NCI-H1436 treated with DMSO at 0.1 percent for 48 hours (cell line): ENCODE data around the gene ATF6.
"Not testable (repeated sequence)": the region's sequence is repeated elsewhere in the genome, so short reads cannot be mapped to it uniquely, and the experiment has no call there.

Experiments used
- DNase-seq: peaks from one replicate; lab custom pipeline; 2025; lab: John Stamatoyannopoulos, UW

ATF6 gene

DNA sequence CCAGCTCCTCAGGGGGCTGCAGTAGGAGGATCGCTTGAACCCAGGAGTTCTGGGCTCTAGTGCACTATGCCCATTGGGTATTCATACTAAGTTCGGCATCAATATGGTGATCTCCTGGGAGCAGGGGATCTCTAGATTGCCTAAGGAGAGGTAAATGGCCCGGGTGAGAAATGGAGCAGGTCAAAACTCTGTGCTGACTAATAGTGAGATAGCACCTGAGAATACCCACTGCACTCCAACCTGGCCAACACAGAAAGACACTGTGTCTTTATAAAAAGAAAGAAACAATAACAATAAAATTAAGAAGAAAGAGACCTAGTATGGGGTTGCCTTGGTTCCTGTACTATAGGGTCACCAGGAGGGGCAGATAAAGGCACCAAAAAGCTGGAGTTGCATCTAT lies 30.3 kb upstream of the ATF6 start:
- DNase-seq: no peak

DNA sequence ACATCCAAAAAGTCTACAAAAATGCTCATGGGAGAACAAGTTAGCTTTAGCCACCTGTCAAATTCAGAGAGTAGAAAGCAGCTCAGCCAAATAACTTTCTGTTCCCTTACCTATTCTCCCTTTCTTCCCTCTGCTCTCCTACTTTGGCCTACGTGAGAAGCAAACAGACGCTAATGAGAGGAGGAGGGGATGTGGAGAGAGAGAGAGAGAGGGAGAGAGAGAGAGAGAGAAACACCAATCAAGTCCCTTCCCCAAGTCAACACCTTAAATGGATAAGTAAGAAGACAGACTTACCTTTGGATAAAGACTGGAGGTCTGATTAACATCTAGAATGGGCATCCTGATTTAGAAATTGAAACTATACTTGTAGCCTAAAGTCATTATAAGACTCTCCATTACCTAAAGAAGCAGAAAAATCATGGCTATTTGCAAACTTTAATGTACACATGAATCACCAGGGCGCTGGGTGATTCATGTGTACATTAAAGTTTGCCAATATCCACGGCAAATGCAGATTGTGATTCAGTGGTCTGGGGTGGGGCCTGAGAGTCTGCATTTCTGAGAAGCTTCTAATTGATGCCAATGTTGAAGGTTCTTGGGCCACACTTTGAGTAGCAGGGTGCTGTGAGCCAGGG lies 29.7 kb upstream of the ATF6 start:
- DNase-seq: no peak

DNA sequence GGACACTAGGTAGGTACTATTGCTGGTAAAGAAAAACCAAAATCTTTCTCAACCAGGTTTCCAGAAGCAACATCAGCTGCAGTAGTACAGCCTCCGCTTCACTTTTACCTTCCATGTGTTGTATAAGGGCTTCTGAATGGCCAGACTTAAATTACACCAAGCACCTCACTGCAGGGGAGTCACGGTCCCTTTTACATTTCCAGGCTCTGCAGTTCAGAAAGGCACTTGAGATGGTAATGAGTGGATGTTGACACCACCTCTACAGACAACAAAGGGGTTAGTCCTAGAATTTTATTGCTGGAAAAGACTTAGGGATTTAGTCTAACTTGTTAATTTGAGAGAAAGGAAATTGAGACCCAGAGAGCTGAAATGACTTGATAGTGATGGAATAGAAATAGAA lies 28.5 kb upstream of the ATF6 start:
- no peak for DNase-seq

GRCh38 chr1:161738627-161739287 lies 27.4 kb upstream of the ATF6 start:
- DNase-seq: no peak

DNA sequence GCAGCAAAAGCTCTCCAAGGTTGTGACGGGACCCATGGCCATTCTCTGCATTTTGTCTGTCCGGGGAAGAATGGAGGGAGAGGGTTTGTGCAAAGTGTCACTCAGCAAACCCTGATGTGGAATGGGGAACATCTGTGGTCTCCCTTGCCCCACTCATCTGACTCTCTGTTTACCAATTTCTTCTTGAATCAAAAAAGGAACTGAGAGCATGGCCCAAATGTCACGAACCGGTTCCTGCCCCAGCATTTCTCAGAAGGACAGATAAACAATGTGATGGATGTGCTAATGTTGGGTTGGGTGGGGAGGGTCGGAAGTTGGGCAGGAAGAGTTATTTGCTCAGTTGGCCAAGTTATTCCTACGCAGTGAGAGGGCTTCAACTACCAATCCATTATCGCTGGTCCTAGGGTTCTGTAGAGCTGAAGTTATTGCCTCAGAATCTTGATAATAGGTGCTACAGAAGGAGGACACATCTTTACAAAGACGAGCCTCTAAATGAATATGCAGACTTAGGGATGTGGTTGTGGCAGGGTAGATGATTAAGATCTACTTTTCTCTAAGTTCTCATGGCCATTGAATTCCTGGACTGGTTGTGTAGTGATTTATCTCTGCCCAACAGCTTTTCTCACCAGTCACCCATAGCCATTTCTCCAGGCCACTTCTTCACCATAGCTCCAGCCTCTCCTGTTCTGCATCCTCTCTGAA lies 26.1 kb upstream of the ATF6 start:
- no peak for DNase-seq

GRCh38 chr1:161740921-161741320 lies 25.2 kb upstream of the ATF6 start:
- no peak for DNase-seq

- DNase-seq: no peak
Observed at GRCh38 chr1:161743231-161743630, 22.9 kb upstream of the ATF6 start.

GRCh38 chr1:161747801-161748200 lies 18.3 kb upstream of the ATF6 start:
- DNase-seq: no peak

DNA sequence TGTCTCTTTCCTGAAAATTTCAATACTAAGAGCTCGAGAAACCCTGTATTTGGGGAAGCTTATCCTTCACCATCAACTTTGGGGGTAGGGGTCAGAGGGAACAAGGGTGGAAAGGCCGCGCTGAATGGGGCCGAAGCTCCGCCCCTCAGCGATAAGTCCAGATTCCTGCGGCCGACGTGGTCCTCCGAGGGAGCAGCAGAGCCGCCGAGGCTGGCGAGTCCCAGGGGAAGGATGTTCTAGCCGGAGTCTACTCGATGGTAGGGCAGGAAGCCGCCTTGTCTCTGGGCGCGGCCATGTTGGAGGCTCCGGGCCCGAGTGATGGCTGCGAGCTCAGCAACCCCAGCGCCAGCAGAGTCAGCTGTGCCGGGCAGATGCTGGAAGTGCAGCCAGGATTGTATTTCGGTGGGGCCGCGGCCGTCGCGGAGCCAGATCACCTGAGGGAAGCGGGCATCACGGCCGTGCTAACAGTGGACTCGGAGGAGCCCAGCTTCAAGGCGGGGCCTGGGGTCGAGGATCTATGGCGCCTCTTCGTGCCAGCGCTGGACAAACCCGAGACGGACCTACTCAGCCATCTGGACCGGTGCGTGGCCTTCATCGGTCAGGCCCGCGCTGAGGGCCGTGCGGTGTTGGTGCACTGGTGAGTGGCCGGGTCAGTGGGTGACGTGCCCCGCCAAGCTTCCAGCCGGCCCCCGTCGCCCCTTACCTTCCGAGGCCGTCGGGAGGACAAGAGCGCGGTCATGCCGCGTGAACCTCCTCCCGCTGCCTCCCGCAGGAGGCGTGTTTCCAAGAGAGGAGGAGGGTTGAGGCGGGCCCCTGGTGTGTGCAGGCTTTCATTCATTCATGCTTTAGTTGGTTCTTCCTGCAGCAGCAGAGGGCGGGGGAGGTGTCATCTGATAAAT lies 16.4 kb upstream of the ATF6 start, which contains the start of gene DUSP12:
Gene DUSP12, plus strand, starts transcription at position 278 of the 899 bp plus-strand sequence. Its CDS starts 16 bp downstream, at position 294.
- peak; percentile 82 for DNase-seq

- no peak for DNase-seq
Observed at GRCh38 chr1:161763522-161764098, 2.5 kb upstream of the ATF6 start.

- no peak for DNase-seq
Observed at GRCh38 chr1:161768461-161768860, 2.3 kb downstream of the ATF6 start.

GRCh38 chr1:161768986-161769672 lies 3.0 kb downstream of the ATF6 start:
- no peak for DNase-seq

DNA sequence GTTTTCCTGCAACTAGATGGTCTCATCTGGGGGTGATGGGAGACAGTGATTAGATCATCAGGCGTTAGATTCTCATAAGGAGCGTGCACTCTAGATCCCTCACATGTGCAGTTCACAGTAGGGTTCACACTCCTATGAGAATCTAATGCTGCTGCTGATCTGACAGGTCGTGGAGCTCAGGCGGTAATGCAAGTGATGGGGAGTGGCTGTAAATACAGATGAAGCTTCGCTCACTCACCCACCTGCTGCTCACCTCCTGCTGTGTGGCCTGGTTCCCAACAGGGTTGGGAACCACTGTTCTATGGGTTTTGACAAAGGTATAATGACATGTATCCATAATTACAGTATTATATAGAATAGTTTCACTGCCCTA lies 3.5 kb downstream of the ATF6 start:
- DNase-seq: not testable (repeated sequence)

GRCh38 chr1:161770250-161770649 lies 4.1 kb downstream of the ATF6 start:
- DNase-seq: no peak

- DNase-seq: no peak
Observed at GRCh38 chr1:161771161-161771560, 5.0 kb downstream of the ATF6 start.

DNA sequence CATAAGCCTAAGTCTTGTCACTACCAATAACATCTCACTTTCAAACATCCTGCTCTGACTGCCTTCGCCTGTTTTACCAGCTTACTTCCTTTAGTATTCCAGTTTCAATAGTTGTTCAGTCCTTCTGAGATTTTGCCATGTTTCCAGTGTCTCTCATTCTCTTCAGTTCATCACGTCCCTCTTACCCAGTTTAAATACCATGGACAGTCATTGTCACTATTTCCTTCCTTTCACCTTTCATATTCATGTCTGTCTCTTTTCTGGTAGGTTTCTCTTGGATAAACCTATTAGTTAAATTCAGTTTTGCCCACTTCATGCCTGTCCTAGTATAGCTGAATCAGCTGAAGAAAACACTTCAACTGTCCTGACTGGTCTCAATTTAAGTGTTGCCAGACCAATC lies 5.9 kb downstream of the ATF6 start:
- no peak for DNase-seq

GRCh38 chr1:161772397-161772796 lies 6.3 kb downstream of the ATF6 start:
- DNase-seq: no peak

DNA sequence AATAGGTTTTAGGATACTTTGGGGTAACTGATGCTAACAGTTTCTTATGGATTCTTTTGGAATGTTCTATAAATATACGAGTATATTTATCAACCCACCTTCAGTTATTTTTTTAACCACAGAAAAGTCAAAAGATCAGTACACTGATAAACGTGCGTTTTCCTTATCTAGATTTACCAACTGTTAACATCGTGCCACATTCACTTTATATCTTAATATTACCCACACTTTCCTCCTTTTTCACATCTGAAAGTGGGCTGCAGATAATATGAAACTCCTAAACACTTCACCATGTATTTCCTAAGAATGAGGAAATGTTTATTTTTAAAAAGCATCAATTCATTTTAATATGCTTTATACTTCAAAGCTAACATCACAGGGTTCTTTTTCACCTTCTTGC lies 7.7 kb downstream of the ATF6 start:
- no peak for DNase-seq

DNA sequence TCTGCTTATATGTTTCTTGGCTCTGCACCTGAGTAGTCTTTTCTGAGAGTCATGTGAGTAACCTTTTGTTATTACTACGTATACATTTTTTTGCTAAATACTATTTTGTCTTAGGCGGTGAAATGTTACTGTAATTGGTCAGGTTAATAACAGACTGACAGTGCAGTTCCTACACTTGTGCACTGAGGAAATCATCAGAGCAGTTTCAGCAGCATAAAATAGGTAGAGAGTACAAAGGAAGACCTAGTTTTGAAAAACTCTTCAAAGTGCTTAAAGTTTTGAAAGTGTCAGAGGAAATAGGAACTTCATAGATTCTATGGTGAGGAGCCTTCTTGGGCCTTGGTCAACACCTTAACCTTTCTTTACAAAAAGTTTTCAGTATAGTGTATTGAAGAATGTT lies 11.1 kb downstream of the ATF6 start:
- no peak for DNase-seq

GRCh38 chr1:161778522-161778921 lies 12.4 kb downstream of the ATF6 start:
- no peak for DNase-seq

GRCh38 chr1:161779393-161779792 lies 13.3 kb downstream of the ATF6 start:
- no peak for DNase-seq
